Ascending aorta (tissue), 2 donors: ENCODE data around the gene CD2AP. TPM values are rescaled to one million over a fixed set of nuclear protein-coding genes. Genes with fewer than 3 reads are reported as not detected.
"Not testable (repeated sequence)": the region's sequence is repeated elsewhere in the genome, so short reads cannot be mapped to it uniquely, and the experiment has no call there.

Experiments used
- DNase-seq, 2 donors: peaks; one replicate each; pipeline ENCODE4 v3.0.0-alpha.2; 2019; ENCODE audit warnings: low spot score in 2 of 2
- H3K27ac ChIP-seq, 2 donors: fragments of 200-600 bp; sonication (generic); one replicate each; pipeline ENCODE4 v1.5.1; 2016 to 2017; ENCODE audit warnings: mild to moderate bottlenecking in 1 of 2
- H3K27me3 ChIP-seq: fragments of 200-600 bp; sonication (generic); one replicate; pipeline ENCODE4 v1.5.1; 2017
- H3K36me3 ChIP-seq, 2 donors: fragments of 200-600 bp; sonication (generic); one replicate each; pipeline ENCODE4 v1.5.1; 2016
- H3K4me1 ChIP-seq, 2 donors: fragments of 200-600 bp; sonication (generic); one replicate each; pipeline ENCODE4 v1.5.1; 2016 to 2017; ENCODE audit warnings: mild to moderate bottlenecking in 1 of 2
- H3K4me3 ChIP-seq, 2 donors: fragments of 200-600 bp; sonication (generic); one replicate each; pipeline ENCODE4 v1.5.1; 2016 to 2017; ENCODE audit warnings: mild to moderate bottlenecking in 1 of 2
- H3K9me3 ChIP-seq, 2 donors: fragments of 200-600 bp; sonication (generic); one replicate each; pipeline ENCODE4 v1.5.1; 2016
- intact Hi-C: fragments of 100-400 bp; cut with DNase I; formaldehyde crosslinking; loops from one replicate; pipeline ENCODE4 v1.15.1; 2023
- total RNA-seq: library from RNA; depleted of rRNA; stranded (reverse); fragments of >200 nt; gene quantifications from one replicate; pipeline ENCODE4 v1.1.0, GENCODE V29; 2016
- TF ChIP-seq, protein P1 (sequence below), 3 experiments: fragments of 200-600 bp in 2 of 3; fragments of 450-650 bp in 1 of 3; sonication (generic) in 2 of 3; IDR thresholded peaks; one replicate each; pipeline ENCODE4 v1.5.1; 2016 to 2019; ENCODE audit warnings: antibody characterized with exemption in 3 of 3, mild to moderate bottlenecking in 1 of 3, moderate library complexity in 1 of 3

CD2AP gene
- total RNA-seq, 1 donor from 2014 or later, result 18.9 TPM

DNA sequence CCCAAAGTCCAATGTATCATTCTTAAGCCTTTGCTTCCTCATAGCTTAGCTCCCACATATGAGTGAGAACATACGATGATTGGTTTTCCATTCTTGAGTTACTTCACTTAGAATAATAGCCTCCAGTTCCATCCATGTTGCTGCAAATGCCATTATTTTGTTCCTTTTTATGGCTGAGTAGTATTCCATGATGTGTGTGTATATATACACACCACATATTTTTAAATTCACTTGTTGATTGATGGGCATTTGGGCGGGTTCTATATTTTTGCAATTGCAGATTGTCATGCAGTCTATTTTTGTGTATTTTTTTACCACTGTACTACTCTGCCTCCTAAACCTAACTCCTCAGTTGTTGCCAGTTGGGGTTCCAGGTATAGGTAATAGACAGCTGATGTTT lies 74.7 kb downstream of the CD2AP start:
- Histone ChIP-seq H3K36me3 (no peaks in the 10 kb centered on the region), H3K9me3 (no peaks in the 10 kb centered on the region), H3K27me3 (no peaks in the 10 kb centered on the region), H3K27ac (no peak overlapping the region), H3K4me1 (no peaks in the 10 kb centered on the region), H3K4me3 (no peak overlapping the region)
- DNase-seq, result no peak
- intact Hi-C loops, result no loop called here
- TF ChIP-seq, protein P1, sequence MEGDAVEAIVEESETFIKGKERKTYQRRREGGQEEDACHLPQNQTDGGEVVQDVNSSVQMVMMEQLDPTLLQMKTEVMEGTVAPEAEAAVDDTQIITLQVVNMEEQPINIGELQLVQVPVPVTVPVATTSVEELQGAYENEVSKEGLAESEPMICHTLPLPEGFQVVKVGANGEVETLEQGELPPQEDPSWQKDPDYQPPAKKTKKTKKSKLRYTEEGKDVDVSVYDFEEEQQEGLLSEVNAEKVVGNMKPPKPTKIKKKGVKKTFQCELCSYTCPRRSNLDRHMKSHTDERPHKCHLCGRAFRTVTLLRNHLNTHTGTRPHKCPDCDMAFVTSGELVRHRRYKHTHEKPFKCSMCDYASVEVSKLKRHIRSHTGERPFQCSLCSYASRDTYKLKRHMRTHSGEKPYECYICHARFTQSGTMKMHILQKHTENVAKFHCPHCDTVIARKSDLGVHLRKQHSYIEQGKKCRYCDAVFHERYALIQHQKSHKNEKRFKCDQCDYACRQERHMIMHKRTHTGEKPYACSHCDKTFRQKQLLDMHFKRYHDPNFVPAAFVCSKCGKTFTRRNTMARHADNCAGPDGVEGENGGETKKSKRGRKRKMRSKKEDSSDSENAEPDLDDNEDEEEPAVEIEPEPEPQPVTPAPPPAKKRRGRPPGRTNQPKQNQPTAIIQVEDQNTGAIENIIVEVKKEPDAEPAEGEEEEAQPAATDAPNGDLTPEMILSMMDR (IDR thresholded peaks at IDR 0.05), result no peak

DNA sequence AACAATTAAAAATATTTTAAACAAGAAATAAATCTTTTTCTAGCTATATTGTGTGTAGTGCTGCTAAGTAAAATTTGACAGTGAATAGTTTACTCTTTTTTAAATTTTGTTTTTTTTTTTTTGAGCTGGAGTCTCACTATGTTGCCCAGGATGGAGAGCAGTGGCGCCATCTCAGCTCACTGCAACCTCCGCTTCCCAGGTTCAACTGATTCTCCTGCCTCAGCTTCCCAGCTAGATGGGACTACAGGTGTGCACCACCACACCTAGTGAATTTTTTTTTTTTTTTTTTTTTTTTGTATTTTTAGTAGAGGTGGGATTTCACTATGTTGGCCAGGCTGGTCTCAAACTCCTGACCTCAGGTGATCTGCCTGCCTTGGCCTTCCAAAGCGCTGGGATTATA lies 75.7 kb downstream of the CD2AP start:
- DNase-seq, H3K27ac ChIP-seq, intact Hi-C loops, H3K4me1 ChIP-seq, H3K9me3 ChIP-seq, H3K27me3 ChIP-seq, H3K4me3 ChIP-seq, H3K36me3 ChIP-seq: not testable (repeated sequence)

DNA sequence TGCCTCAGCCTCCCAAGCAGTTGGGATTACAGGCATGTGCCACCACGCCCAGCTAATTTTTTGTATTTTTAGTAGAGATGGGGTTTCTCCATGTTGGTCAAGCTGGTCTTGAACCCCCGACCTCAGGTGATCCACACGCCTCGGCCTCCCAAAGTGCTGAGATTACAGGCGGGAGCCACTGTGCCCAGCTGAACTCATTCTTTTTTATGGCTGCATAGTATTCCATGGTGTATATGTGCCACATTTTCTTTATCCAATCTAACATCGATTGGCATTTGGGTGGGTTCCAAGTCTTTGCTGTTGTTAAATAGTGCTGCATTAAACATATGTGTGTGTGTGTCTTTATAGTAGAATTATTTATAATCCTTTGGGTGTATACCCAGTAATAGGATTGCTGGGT lies 78.9 kb downstream of the CD2AP start:
- intact Hi-C loops, H3K4me1 ChIP-seq, H3K9me3 ChIP-seq, DNase-seq, H3K36me3 ChIP-seq, H3K4me3 ChIP-seq, H3K27ac ChIP-seq, H3K27me3 ChIP-seq: not testable (repeated sequence)

DNA sequence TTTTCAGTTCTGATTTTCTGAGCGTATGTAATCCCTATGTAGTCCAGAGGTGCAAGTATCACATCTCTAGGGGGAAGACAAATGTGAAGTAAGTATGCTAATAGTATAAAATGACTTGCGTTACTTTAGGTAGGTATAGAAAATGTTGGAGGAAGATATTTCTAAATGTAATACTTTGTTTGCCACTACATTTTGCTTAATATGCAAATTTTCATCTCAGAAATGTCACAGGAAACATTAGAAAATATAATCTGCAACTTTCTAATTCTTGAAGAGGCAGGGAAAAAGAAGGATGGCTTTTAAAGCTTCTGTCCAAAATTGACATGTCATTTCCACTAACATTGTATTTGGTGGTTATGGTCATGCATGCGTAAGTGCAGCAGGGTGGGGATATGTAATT lies 85.6 kb downstream of the CD2AP start:
- Histone ChIP-seq H3K4me3 (no peak overlapping the region), H3K27me3 (no peaks in the 10 kb centered on the region), H3K4me1 (no peaks in the 10 kb centered on the region), H3K9me3 (no peaks in the 10 kb centered on the region), H3K36me3 (peaks cover 0 to 5% of the 10 kb centered on the region in 2 donors), H3K27ac (no peak overlapping the region)
- DNase-seq, result no peak
- intact Hi-C loops, result loop anchor here (5.0 kb wide), 1 partner anchor 54 kb away; no protein-coding TSS in a partner anchor
- TF ChIP-seq, protein P1 (IDR thresholded peaks at IDR 0.05), result no peak

DNA sequence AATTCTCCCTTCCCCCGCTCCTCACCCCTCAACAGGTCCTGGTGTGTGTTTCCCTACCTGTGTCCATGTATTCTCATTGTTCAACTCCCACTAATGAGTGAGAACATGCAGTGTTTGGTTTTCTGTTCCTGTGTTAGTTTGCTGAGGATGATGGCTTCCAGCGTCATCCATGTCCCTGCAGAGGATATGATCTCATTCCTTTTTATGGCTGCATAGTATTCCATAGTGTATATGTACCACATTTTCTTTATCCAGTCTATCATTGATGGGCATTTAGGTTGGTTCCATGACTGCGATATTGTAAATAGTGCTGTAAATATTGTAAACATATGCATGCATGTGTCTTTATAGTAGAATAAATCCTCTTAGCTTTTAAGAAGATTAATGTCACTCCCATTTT lies 89.0 kb downstream of the CD2AP start:
- H3K9me3 ChIP-seq, DNase-seq, H3K36me3 ChIP-seq, intact Hi-C loops, H3K4me1 ChIP-seq, H3K27ac ChIP-seq, H3K27me3 ChIP-seq, H3K4me3 ChIP-seq: not testable (repeated sequence)

DNA sequence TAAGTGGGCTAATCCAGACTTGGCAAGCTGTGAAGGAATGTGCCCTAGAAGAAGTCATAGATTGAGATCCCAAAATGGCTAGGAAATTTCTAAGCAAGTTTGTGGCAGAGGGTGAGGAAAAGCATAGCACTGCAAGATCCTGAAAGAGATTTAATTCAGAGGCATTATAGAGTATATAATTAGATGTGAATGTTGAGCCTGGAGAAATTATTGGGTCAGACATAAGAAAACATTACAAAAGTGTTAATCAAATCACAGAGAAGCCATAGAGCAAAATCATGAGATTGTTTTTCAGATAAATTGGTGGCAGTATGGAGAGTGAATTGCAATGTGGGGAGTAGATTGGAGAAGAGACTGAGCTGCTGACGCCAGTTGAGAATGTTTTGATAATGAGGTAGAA lies 90.0 kb downstream of the CD2AP start:
- no peaks in the 10 kb centered on the region for H3K4me1 ChIP-seq
- H3K36me3 ChIP-seq, result no peaks in the 10 kb centered on the region
- intact Hi-C loops, result no loop called here
- no peak overlapping the region for H3K27ac ChIP-seq
- H3K27me3 ChIP-seq, result no peaks in the 10 kb centered on the region
- no peaks in the 10 kb centered on the region for H3K9me3 ChIP-seq
- H3K4me3 ChIP-seq, result no peak overlapping the region
- no peak for DNase-seq
- TF ChIP-seq, protein P1 (IDR thresholded peaks at IDR 0.05), result no peak

DNA sequence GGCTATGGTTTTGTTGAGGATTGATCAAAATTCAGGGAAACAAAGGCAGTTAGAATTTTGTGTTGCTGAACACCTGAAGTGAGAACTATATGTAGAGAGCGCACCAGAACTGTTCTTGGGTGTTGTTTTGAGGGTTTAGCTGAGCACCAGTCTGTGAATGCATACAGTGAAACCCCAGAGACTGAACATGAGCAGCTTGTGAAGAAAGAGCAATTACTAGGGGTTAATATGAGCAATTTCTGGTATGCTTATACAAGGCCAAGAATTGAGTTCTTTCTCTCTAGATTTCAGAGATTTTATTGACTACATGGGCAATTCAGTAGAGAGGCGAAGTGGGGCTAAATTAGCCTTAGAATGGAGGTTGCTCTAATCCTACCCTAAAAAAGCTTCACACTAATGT lies 93.9 kb downstream of the CD2AP start:
- Histone ChIP-seq H3K4me1 (no peaks in the 10 kb centered on the region), H3K9me3 (no peaks in the 10 kb centered on the region), H3K27me3 (no peaks in the 10 kb centered on the region), H3K27ac (no peak overlapping the region), H3K36me3 (peaks cover 0 to 4% of the 10 kb centered on the region in 2 donors), H3K4me3 (no peak overlapping the region)
- intact Hi-C loops, result no loop called here
- TF ChIP-seq, protein P1 (IDR thresholded peaks at IDR 0.05), result no peak
- no peak for DNase-seq
